Measurements from ENCODE around the gene HLA-DOA.

The HLA-DOA gene

DNA sequence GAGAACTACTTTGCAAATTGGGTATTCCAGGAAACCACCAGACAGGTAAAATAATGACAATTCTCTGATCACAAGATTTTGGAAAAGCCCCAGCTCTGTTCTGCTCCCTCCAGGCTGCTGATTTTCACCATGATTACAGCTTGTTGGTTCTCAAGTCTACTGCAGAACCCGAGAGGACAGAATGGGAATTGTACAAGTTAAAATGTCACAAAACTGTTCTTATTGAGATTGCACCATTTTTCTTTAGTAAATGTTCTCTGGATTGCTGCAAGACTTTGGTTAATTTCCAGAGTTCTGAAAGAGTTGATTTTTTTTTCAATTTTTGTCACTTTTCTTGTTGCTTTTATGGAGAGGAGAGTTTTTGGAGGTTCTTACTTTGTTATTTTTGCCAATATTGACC, 27.1 kb upstream of the HLA-DOA start:
- no peak for TF ChIP-seq EZH2phosphoT487 (IDR thresholded peaks at IDR 0.05; ENCODE audit: low read depth)
- TF ChIP-seq, protein P1, sequence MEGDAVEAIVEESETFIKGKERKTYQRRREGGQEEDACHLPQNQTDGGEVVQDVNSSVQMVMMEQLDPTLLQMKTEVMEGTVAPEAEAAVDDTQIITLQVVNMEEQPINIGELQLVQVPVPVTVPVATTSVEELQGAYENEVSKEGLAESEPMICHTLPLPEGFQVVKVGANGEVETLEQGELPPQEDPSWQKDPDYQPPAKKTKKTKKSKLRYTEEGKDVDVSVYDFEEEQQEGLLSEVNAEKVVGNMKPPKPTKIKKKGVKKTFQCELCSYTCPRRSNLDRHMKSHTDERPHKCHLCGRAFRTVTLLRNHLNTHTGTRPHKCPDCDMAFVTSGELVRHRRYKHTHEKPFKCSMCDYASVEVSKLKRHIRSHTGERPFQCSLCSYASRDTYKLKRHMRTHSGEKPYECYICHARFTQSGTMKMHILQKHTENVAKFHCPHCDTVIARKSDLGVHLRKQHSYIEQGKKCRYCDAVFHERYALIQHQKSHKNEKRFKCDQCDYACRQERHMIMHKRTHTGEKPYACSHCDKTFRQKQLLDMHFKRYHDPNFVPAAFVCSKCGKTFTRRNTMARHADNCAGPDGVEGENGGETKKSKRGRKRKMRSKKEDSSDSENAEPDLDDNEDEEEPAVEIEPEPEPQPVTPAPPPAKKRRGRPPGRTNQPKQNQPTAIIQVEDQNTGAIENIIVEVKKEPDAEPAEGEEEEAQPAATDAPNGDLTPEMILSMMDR (IDR thresholded peaks at IDR 0.05; ENCODE audit: low read depth, low read length) = no peak
- Histone ChIP-seq H3K9ac (ENCODE audit: low read length) (no peak overlapping the region), H3K79me2 (ENCODE audit: low read length) (no peaks in the 10 kb centered on the region), H3K9me3 (ENCODE audit: insufficient read depth, low read length) (0 out of 2 replicates have a peak, but pooled peaks cover 6% of the 10 kb centered on the region), H2AFZ (ENCODE audit: low read depth, low read length) (no peak overlapping the region), H3K4me3 (ENCODE audit: low read length) (no peak overlapping the region), H3K27ac (ENCODE audit: low read length) (no peak overlapping the region), H4K20me1 (ENCODE audit: insufficient read depth, low read length) (no peaks in the 10 kb centered on the region), H3K27me3 (ENCODE audit: low read depth, low read length) (no peaks in the 10 kb centered on the region), H3K4me2 (ENCODE audit: low read length) (no peak overlapping the region), H3K36me3 (replicated peaks; ENCODE audit: low read depth, low read length) (peaks cover 3% of the 10 kb centered on the region), H3K4me1 (ENCODE audit: low read length) (no peaks in the 10 kb centered on the region)

DNA sequence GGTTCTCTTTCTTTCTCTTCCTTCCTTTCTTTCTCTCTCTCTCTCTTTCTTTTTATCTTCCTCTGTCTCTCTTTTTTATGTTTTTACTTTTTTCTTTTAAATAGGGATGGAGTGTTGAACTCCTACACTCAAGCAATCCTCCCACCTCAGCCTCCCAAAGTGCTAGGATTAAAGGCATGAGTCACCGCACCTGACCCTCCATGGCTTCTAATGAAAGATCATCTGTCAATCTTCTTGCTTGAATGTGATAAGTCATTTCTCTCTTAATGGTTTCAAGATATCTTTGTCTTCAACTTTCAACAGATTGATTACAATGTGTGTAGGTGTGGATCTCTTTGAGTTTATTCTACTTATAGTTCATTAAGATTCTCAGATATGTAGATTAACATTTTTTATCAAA, 25.2 kb upstream of the HLA-DOA start:
- no peak overlapping the region for H3K4me3 ChIP-seq (ENCODE audit: low read length)
- 0 out of 2 replicates have a peak, but pooled peaks cover 6% of the 10 kb centered on the region for H3K9me3 ChIP-seq (ENCODE audit: insufficient read depth, low read length)
- H3K4me2 ChIP-seq (ENCODE audit: low read length) = no peak overlapping the region
- TF ChIP-seq, protein P1 (IDR thresholded peaks at IDR 0.05; ENCODE audit: low read depth, low read length) = no peak
- no peak for TF ChIP-seq EZH2phosphoT487 (IDR thresholded peaks at IDR 0.05; ENCODE audit: low read depth)
- peaks cover 19% of the 10 kb centered on the region for H3K4me1 ChIP-seq (ENCODE audit: low read length)
- no peak overlapping the region for H3K27ac ChIP-seq (ENCODE audit: low read length)
- H4K20me1 ChIP-seq (ENCODE audit: insufficient read depth, low read length) = no peaks in the 10 kb centered on the region
- peaks cover 3% of the 10 kb centered on the region for H3K36me3 ChIP-seq (replicated peaks; ENCODE audit: low read depth, low read length)
- H3K9ac ChIP-seq (ENCODE audit: low read length) = no peak overlapping the region
- H2AFZ ChIP-seq (ENCODE audit: low read depth, low read length) = no peak overlapping the region
- H3K79me2 ChIP-seq (ENCODE audit: low read length) = no peaks in the 10 kb centered on the region
- no peaks in the 10 kb centered on the region for H3K27me3 ChIP-seq (ENCODE audit: low read depth, low read length)

DNA sequence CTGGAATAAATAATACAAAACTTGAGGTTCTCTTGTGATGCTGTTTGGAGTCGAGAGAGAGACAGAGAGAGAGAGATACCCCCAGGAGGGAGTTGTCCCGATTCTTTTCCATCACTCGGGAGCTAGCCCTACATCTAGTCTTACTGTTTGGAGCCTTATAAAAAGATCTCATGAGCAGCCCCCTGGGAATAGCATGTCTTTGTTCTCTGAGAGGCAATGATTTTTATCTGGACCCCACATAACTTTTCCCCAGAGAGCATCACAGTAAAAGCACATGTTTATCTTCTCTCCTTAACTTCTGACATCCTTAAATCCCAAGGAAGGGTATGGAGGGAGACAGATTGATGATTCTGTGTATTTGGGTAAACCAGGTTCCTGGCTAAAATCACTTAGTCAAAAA, 20.9 kb upstream of the HLA-DOA start:
- no peaks in the 10 kb centered on the region for H3K79me2 ChIP-seq (ENCODE audit: low read length)
- no peaks in the 10 kb centered on the region for H4K20me1 ChIP-seq (ENCODE audit: insufficient read depth, low read length)
- H3K9me3 ChIP-seq (ENCODE audit: insufficient read depth, low read length) = 0 out of 2 replicates have a peak, but pooled peaks cover 9% of the 10 kb centered on the region
- peaks cover 3% of the 10 kb centered on the region for H3K36me3 ChIP-seq (replicated peaks; ENCODE audit: low read depth, low read length)
- no peak overlapping the region for H2AFZ ChIP-seq (ENCODE audit: low read depth, low read length)
- peak overlapping the region; percentile 97 for H3K27ac ChIP-seq (ENCODE audit: low read length)
- H3K4me3 ChIP-seq (ENCODE audit: low read length) = peak overlapping the region; percentile 69
- H3K4me2 ChIP-seq (ENCODE audit: low read length) = peak overlapping the region; percentile 93
- H3K9ac ChIP-seq (ENCODE audit: low read length) = peak overlapping the region; percentile 81
- no peak for TF ChIP-seq EZH2phosphoT487 (IDR thresholded peaks at IDR 0.05; ENCODE audit: low read depth)
- TF ChIP-seq, protein P1 (IDR thresholded peaks at IDR 0.05; ENCODE audit: low read depth, low read length) = no peak
- H3K27me3 ChIP-seq (ENCODE audit: low read depth, low read length) = no peaks in the 10 kb centered on the region
- peaks cover 41% of the 10 kb centered on the region for H3K4me1 ChIP-seq (ENCODE audit: low read length)

DNA sequence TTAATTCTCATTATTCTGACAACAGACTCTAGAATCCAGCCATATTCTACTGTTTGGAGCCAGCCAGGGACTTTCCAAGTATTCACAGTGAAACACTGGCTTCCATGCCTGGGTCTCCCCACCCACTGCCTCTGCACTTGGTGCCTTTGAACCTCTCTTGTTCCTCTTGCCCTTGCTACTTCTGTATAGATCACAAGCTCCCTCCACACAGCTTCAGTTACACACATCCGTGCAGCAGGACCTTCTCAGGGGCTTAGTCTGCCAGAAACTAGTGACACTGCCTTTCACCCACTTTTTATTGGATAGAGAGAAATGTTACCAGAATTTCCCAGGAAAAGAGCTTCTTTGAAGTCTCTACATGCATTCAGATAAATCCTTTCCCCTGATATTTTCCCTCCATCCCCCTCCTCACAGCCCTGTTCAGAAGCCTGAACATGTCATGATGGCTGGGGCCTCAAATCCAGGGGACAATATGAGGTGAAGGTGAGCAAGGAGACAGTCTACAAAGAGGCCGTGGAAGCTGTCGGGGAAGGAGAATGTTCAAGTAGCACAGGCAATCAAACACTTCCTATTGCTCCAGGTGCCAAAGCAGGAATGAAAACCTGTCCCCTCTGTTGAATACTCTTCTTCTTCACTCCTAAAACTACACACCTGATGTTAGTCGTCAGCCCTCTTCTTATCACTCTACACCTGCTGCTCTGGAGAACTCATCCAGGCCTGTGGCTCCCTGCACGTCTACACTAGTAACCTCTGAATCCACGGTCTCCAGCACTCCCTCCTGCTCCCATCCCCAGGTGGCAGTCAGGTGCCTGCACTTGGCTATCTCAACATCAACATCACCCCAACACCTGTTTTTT, 20.2 kb upstream of the HLA-DOA start:
- H3K9ac ChIP-seq (ENCODE audit: low read length) = peak overlapping the region; percentile 81
- no peak overlapping the region for H2AFZ ChIP-seq (ENCODE audit: low read depth, low read length)
- TF ChIP-seq, protein P1 (IDR thresholded peaks at IDR 0.05; ENCODE audit: low read depth, low read length) = no peak
- TF ChIP-seq EZH2phosphoT487 (IDR thresholded peaks at IDR 0.05; ENCODE audit: low read depth) = no peak
- H3K79me2 ChIP-seq (ENCODE audit: low read length) = no peaks in the 10 kb centered on the region
- peak overlapping the region; percentile 97 for H3K27ac ChIP-seq (ENCODE audit: low read length)
- H3K4me3 ChIP-seq (ENCODE audit: low read length) = peak overlapping the region; percentile 69
- H3K4me2 ChIP-seq (ENCODE audit: low read length) = peak overlapping the region; percentile 93
- no peaks in the 10 kb centered on the region for H4K20me1 ChIP-seq (ENCODE audit: insufficient read depth, low read length)
- H3K9me3 ChIP-seq (ENCODE audit: insufficient read depth, low read length) = 0 out of 2 replicates have a peak, but pooled peaks cover 4% of the 10 kb centered on the region
- peaks cover 41% of the 10 kb centered on the region for H3K4me1 ChIP-seq (ENCODE audit: low read length)
- H3K36me3 ChIP-seq (replicated peaks; ENCODE audit: low read depth, low read length) = no peaks in the 10 kb centered on the region
- no peaks in the 10 kb centered on the region for H3K27me3 ChIP-seq (ENCODE audit: low read depth, low read length)
